Fibroblast of lung (primary cell): Measurements from ENCODE around the gene NOC4L.

Experiments used
- EZH2 ChIP-seq: IDR thresholded peaks from 2 replicates; pipeline ENCODE4 v1.5.1; 2012; ENCODE audit warnings: low read length, control low read depth, mild to moderate bottlenecking; ENCODE audit errors: missing control alignments
- TF ChIP-seq, protein P1 (sequence below), 2 donors: IDR thresholded peaks in 1 of 2; conservative IDR thresholded peaks in 1 of 2; 1 replicate in 1 of 2; 2 replicates in 1 of 2; pipeline ENCODE4 v1.5.1; 2011 to 2012; ENCODE audit warnings: low read length in 2 of 2, control low read depth in 1 of 2, inconsistent platforms in 1 of 2, low read depth in 1 of 2, mild to moderate bottlenecking in 1 of 2

DNA sequence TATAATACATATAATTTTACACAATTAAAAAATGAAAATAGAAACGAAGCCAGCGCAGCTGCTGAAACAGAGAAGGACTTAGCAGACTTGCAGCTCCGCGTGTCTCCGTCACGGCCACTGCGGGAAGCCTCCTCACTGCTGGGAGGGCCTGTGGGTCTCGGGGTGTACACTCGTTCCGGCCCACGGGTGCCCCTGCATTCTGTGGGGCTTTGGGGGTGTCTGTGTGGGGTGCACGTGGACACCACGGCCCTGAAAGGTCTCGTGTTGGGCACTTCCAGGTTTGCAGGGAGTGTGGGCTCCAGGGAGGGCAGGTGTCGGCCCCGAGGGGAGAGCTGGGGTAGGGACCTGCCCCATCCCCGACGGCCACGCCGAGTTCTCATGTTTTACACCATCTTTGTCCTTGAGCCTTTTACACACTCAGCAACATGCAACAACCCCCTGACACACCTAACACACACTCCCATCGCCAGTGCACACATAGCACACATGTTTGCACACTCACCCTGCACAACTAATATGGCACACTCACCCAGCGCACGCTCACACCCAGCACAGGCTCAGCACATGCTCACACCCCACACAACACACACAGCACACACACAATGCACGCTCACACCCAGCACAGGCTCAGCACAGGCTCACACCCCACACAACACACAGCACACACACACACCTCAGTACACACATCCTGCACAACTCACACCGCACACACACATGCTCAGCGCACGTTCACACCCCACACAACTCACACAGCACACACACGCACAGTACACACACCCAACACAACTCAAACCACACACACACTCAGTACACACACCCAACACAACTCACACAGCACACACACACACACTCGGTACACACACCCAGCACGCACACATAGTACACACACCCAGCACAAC, 36.6 kb downstream of the NOC4L start:
- TF ChIP-seq, protein P1, sequence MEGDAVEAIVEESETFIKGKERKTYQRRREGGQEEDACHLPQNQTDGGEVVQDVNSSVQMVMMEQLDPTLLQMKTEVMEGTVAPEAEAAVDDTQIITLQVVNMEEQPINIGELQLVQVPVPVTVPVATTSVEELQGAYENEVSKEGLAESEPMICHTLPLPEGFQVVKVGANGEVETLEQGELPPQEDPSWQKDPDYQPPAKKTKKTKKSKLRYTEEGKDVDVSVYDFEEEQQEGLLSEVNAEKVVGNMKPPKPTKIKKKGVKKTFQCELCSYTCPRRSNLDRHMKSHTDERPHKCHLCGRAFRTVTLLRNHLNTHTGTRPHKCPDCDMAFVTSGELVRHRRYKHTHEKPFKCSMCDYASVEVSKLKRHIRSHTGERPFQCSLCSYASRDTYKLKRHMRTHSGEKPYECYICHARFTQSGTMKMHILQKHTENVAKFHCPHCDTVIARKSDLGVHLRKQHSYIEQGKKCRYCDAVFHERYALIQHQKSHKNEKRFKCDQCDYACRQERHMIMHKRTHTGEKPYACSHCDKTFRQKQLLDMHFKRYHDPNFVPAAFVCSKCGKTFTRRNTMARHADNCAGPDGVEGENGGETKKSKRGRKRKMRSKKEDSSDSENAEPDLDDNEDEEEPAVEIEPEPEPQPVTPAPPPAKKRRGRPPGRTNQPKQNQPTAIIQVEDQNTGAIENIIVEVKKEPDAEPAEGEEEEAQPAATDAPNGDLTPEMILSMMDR (conservative IDR thresholded peaks at IDR 0.05 in 1 of 2, IDR thresholded peaks at IDR 0.05 in 1 of 2; ENCODE audit: low read depth in 1 of 2, low read length in 2 of 2) = no peak
- TF ChIP-seq EZH2 = no peak
